Dermis microvascular lymphatic vessel endothelial cell (primary cell): ENCODE data around the gene MPHOSPH8. TPM values are rescaled to one million over a fixed set of nuclear protein-coding genes. Genes with fewer than 3 reads are reported as not detected.
"Not testable (repeated sequence)": the region's sequence is repeated elsewhere in the genome, so short reads cannot be mapped to it uniquely, and the experiment has no call there.

ENCODE experiments used
- DNase-seq, 2 donors: peaks; one replicate each; pipeline versions ENCODE4 v3.0.0 to v3.0.0-alpha.2; 2010; ENCODE audit warnings: low read depth in 2 of 2
- total RNA-seq: library from RNA; depleted of rRNA; stranded (reverse); fragments of >200 nt; gene quantifications from 2 replicates; pipeline ENCODE4 v1.2.1, GENCODE V29; 2014

MPHOSPH8 gene
- total RNA-seq, 1 donor from 2014 or later: 9.1 TPM

DNA sequence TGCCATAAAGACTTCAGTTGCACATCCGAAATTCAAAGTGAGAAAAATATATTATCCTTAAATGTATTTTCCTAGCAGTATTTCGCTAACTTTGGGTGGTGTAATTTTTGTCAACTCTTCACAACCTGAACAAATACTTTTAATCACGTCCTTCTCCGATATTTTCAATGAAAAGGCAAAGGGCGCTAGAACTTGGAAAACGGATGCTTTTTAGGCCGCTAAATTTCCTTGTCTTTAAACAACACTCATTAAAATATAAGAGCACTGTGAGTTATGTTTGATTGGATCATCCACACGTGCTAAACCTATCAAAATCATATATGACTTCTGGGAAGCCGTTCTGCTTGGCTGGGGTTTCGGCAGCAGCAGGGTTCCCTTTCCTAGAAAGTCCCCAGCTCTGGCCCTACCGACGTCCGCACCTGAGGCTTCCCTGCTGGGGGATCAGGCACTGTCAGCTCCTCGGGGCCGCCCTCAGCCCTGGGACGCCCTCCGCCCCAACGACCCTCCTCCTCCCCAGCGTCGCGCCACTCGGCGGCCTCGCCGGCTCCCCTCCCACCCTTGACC, 462 bp upstream of the MPHOSPH8 start:
- no peak for DNase-seq

DNA sequence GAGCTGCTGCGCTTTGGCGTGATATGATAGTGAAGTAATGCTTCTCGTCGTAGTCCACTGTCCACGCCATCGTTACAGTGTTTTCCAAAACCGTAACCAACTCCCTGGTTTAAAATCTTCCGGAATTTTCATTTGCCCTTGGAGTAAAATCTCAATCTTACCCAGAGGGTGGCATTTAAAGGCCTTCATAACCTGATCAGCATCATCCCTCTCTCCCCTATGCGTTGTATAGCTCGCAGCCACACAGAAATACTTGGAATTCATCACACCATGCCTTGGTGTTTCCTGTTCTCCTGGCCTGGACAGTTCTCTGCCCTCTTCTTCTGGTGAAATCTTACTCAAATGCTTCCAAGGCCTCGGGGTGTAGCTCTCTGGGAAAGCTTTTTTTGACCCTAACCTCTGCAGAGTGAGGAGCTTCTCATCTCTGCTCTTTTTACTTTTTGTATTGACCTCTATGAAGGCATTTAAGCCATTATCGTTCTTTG, 839 bp downstream of the MPHOSPH8 start:
- DNase-seq: peak in 1 of 2 donors; percentile 49

DNA sequence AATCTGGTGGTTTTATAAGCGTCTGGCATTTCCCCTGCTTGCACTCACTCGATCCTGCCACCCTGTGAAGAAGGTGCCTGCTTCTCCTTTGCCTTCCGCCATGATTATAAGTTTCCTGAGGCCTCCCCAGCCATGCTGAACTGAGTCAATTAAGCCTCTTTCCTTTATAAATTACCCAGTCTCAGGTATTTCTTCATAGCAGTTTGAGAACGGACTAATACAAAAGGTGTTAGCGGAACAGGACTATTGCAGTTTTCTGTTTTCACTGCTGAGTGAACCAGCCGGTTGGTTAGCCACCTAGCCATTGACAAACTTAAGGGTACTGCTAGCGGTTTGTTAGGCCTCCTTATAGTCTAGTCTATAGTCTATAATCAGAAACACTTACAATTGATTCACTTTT, 2.5 kb downstream of the MPHOSPH8 start:
- not testable (repeated sequence) for DNase-seq

DNA sequence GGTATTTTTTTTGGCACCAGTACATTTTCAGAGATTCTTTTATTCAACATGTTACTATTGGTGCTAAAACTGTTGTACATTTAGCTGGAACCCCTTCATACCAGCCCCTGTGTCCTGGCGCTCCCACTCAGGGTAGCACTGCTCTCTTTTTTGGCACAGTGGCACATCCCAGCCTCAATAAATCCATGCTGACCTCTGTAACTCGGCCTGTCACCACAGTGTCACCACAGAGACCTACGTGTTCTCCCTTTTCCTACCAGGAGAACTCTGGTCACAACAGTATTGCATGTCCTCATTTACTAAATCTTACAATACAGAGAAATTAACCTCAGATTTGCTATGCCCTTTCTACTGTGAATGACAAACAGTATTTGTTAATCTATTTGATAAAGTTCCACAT, 10.2 kb downstream of the MPHOSPH8 start:
- no peak for DNase-seq

DNA sequence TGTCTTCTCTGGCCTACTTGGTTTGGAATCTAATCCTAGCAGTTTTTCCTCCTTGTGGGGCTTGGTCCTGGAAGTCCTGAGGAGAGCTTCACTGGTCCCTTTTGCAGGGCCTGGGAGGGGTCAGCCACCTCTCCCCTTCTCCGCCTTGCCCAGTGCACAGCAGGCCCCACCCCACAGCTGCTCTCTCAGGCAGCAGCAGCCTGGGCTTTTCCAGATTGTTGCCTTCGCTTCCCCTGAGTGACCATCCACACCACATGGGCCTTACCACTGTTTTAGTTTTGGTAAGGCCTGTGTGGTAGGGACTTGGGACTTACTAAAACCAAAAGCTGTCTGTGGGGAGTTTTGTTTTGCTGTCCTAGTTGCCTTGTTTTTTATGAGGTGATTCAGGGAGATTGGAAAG, 11.5 kb downstream of the MPHOSPH8 start:
- DNase-seq: no peak

DNA sequence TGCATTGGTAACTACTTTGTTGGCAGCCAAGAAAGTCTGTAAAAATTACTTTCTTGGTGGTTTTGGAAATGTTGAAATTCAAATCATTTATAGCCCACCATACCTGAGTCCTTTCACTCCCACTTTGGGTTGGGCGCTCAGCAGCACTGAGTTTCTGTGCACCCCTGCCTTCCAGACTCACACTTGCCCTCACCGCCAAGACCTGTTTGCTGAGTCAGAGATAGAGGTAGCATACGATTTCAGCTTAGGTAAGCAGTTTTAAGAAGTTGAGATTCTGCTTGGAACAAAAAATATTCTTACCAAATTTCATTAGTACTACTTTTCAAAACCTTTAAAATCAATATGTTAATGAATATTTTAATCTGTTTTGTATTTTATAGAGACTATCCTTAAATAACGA, 12.6 kb downstream of the MPHOSPH8 start:
- DNase-seq: no peak

DNA sequence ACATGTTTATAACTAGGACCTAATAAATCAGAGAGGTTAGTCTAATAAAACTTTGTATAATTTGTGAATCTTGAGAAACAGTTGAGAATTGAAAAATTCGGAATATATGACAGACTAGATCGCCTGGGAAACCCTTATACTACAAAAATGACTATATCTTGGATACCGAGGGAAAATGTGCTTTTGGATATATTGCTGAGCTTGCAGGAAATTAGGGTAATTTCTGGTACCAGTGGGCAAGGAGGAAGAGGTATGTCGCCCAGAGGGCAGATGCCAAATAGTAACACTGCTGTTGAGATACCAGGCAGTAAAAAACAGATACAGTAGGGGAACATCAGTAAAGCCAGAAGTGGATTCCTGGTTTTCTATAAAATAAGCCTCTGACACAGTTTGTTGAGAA, 17.3 kb downstream of the MPHOSPH8 start:
- no peak for DNase-seq

DNA sequence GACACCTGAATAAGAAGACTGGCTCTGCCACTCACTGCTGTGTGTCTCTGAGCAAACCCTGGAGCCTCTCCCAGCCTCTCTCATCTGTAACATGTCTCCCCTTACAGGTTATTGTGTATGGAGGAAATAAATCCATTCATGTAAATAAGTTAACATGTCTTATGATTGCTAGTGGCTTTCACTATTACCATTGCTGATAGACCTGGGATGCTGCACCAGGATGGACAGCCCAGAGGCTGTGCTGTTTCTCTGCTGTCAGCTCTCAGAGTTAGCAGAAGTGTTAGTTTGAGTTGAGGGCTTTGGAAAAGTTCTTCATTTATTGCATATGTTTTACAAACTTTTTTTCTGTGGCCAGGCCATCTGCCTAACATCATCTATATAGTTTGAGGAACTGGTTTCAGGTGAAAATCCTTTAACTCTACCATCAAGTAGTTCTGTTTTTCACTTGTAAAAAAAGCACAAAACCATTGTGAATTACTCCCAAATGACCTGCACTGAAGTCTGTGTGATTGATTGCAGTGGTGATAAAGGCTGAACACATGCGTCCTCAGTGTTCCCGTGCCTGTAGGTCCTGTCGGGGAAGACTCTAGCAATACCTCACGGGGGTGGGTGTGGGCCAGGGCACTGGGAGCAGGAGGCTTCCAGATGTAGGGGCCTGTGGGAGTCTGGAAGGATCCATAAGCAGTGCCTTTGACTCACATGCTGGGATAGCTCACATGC, 24.6 kb downstream of the MPHOSPH8 start:
- no peak for DNase-seq

DNA sequence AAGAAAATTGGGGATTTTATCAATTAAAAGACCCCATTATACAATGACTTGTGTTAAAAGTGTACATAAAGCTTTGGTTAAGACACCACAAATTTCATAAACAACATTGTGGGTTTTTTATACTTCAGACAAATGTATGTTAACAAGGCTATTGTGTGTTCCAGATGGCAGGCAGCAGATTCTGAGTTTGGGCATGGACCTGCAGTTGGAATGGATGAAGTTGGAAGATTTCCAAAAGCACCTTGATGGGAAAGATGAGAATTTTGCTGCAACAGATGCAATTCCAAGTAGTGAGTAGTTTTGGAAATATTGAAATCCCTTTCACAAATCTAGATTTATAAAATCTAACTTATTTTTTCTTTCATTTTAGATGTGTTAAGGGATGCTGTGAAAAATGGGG, 25.4 kb downstream of the MPHOSPH8 start:
- DNase-seq: no peak

DNA sequence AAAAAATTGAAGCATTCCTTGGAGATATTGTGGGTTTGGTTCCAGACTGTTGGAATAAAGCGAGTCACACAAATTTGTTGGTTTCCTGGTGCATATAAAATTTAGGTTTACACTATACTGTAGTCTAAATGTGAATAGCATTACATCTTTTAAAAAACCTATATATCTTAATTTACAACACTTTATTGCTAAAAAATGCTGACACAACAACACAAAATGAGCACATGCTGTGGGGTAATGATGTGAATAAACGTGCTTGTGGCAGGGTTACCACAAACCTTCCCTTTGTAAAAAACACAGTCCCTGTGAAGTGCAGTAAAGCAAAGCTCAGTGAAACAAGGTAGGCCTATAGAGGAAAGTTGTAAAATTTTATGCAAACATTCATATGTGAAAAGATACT, 27.7 kb downstream of the MPHOSPH8 start:
- no peak for DNase-seq

DNA sequence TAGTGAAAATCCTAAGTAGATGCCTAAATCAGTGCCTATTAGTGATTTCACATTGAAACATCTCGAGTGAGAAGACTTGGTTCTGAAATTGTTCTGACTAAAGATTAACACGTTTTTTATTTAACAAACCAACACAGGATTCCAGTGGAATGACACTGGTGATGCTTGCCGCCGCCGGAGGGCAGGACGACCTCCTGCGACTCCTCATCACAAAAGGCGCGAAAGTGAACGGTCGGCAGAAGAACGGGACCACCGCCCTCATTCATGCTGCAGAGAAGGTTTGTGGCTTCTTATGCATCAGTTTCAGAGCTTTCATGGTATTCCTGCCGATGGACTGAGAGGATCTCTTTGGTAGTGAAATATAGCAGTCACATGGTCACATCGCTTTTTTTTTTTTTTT, 28.1 kb downstream of the MPHOSPH8 start:
- DNase-seq: no peak

DNA sequence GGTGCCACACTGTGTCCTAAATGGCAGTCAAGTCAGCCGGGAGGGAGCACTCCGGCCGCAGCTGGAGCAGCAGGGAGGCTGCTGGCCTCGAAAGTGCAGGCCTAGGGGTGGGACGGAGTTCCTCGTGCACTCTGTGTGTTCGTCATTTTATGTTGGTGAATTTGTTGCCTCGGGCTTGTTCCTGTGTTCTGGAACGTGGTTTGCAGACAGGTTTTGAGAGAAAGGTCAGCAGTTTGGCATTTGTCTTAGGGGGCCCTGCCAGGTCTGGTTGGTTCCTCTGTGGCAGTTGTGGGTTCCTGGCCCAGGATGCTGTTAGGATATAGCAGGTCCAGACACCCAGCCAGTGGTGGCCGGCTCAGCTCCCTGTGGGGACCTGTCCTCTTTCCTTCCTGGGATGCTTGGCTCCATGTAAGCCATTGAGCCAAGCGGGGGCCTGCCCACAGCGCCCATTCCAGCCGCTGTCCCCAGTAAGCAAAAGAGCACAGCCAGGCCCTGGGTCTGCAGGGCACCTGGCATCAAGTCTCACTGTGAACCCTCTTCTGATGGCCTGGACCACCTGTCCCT, 30.0 kb downstream of the MPHOSPH8 start:
- no peak for DNase-seq

DNA sequence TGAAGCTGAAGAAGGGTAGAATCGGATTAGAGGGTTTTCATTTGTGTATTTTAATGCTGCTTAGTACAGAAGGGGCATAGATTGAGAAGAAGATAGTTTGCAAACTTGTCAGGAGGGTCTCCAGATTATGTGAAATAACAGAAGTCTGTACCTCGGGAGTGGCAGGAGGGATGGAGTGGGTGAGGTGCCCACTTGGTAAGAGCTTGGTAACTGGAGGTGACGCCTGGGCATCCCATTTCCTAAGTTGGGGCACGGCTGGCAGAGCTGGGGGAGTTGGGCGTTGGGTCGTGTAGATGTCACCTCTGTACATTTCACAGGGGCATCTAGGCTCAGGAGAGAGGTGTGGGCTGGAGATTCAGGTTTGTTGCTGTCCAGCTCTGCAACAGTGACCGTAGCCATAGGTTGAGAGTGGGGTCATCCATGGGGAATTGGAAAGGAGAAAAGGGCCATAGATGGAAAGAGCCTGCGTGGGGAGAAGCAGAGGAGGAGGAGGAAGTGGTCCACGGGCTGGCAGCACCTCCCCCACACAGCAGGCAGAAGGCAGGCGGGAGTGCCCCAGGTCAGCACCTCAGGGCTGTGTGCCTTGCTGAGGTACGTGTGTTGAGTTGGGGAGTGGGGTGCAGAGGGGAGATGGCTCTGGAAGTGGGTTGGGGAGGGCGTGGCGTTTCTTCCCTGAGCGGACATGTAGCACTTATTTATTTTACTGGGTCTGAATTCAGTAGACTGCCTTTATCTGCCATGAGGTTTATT, 31.2 kb downstream of the MPHOSPH8 start:
- no peak for DNase-seq

DNA sequence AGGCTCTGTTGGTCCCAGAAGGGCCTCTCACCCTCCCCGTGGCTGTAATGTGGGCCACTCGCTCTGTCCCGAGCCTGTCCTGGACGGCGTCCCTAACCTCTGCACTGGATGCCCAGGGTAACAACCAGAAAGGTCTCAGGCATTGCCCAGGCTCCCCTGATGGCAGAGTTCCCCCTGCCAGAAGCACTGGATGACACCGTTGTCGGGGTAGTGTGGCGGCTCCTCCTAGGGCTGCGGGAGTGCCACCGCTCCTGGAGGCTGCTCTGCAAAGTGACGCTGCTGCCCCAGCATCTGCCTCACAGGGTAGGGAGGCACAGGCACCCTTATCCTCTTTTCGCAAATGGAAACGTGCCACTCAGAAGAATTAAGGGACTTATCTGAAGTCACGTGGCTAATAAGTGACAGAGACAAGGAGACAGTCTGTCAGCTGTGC, 32.0 kb downstream of the MPHOSPH8 start:
- no peak for DNase-seq

DNA sequence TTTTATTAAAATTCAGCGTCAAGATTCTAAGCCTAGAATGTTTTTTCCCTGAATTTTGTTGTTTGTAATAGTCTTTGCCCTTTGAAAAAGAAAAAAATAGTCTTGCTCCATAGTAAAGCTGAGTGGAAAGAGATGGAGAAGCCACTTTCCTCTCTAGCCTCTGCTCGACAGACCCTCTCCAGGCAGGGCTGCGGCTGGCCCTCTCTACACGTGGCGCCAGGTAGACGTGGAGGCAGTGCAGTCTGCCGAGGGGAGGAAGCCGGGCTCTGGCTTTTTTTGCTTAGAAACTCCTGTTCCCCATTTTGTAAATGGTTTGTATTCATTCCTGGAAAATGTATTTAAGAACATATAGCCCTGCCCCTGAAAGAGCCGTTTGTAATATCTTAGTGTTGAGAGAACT, 35.3 kb downstream of the MPHOSPH8 start:
- DNase-seq: no peak

DNA sequence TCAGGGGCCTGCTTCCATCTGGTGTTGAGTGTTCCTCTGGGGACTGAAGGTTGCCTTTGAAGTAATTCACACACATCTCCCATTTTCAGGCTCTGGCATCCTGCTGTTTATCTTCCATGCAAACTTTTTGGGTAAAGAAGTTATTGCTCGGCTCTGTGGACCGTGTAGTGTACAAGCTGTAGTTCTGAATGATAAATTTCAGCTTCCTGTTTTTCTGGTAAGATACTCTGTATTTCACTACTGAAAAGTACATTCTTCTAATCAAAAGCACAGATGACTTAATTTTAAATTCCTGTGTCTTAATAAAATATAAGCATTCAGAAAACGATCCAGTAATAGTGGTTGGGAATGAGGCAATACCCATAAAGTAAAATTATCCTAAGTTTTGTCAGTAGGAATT, 36.7 kb downstream of the MPHOSPH8 start:
- no peak for DNase-seq

DNA sequence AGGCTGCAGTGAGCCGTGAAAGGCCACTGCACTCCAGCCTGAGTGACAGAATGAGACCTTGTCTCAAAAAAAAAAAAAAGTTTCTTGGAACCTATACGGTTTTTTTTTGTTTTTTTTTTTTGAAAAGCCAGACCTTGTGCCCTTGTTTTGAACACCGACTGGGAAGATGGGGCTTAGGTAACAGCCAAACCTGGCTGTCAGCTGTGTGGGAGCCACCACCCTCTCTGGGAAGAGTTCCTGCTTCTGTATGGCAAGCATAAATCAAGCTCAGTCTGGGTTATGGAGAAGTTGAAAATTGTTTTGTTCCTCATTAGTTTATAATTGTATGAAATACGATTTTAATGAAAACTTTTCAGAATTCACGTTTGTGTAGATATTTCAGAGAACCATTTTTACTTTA, 39.5 kb downstream of the MPHOSPH8 start:
- DNase-seq: no peak

DNA sequence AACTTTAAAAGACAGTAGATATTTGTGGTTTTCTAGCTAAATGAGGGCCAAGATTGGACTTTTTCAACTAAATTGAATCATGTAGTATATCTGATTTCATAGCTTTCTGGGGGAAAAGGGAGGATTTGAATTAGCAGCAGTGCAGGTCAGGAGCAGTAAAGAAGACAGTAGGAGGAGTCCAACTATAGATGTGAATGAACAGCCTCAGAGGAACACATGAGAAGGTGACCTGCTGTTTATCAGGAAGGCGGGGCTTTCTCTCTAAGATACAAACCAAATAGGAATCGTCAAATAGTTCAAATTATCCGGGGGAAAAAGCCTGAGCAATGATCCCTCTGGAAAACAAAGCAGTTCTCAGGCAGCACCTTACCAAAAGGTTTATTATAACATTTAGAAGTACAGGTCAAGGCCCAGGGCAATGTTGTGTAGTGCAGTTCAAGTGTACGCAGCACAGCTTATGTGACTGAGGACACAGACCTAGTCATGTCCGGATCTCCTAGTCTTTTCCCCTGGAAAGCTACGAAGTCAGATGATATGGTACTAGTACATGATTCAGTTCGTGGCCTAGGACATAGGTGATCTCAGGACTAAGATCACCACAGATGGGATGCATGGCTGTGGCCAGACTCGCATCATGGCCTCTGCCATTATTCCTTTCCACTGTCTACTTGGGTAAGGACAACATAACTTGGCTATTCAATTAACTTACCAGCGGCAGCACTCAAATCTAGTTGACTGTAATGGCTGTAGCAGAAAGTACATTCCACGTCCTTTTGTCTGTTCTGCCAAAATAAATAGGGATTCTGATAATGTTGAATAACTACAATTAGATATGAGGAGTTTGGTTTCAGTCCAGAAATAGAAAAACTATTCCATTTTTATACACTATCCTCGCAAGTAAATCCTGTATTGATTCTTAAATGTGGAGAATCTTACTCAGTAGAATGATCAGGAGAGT, 40.3 kb downstream of the MPHOSPH8 start:
- DNase-seq: peak in 1 of 2 donors; percentile 44

DNA sequence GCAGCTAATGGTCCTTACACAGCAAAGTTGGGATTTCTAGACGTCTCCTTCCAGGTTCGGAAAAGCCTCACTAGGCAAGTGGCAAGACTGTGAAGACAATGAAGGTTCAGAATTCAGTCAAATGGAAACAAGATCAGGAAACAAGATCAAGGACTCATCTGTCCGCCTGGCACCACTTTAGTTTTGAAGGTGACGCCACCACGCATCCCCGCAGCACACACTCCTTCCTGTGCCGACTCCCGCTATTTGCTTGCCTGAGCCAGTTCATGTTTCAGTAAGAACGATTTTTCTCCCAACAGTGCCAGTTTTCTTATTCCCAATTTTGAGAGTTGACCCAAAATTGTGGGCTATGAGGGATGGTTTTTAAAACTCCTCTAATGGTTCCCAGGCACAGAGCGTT, 41.4 kb downstream of the MPHOSPH8 start:
- DNase-seq: peak in 1 of 2 donors; percentile 65

DNA sequence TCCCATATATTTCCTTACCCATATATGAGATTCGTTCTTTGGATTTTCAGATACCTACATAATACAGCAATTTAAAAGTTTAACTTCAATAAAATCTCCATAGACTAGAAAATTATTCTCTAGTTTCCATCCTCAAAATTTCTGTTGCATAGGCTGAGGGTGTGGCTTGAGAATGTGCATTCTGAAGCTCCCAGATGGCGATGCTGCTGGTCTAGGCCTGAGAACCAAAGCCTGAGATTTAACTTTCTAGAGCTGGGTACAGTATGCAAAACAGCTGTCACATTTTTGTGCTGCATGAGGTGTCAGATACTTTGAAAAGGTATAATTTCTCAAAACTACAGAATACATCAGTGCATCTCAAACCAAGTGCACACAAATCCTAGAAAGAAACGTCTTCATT, 42.7 kb downstream of the MPHOSPH8 start:
- no peak for DNase-seq

DNA sequence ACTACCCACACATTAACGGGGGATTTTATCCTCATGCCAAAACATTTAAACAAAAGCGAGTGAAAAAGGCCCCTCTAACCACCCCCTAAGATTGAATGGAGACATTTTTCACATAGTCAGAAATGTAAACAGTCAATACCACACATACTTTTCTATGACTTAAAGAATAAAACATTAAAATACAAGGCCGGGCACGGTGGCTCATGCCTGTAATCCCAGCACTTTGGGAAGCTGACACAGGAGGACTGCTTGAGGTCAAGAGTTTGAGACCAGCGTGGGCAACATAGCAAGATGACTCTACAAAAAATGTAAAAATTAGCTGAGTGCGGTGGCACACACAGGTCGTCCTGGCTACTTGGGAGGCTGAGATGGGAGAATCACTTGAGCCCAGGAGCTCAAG, 47.3 kb downstream of the MPHOSPH8 start:
- no peak for DNase-seq
